ENCODE data around the gene INF2. TPM values are rescaled to one million over a fixed set of nuclear protein-coding genes. Genes with fewer than 3 reads are reported as not detected.
A peak's percentile ranks its signal among the peaks of the same experiment; 100 is the strongest.
"Not testable (repeated sequence)": the region's sequence is repeated elsewhere in the genome, so short reads cannot be mapped to it uniquely, and the experiment has no call there.

Gene INF2
- total RNA-seq, 2 experiments from 2014 or later: 107 to 110 TPM

- POLR2A ChIA-PET: interaction anchor here (0.8 to 1.8 kb wide), 4 partner anchors 9 to 140 kb away, joined by 3 to 5 read pairs (median 3); partner anchors contain the start of gene ZBTB42
- no peaks in the 10 kb centered on the region for H3K36me3 Mint-ChIP-seq
- no peak overlapping the region for H3K4me3 Mint-ChIP-seq
- no peak for ATAC-seq (ENCODE audit: low read depth)
- peaks cover 2% of the 10 kb centered on the region for H3K9me3 Mint-ChIP-seq
- H3K27ac Mint-ChIP-seq: no peak overlapping the region
- no peak for DNase-seq
- peaks cover 30% of the 10 kb centered on the region for H3K4me1 Mint-ChIP-seq
- peaks cover 28% of the 10 kb centered on the region for H3K27me3 Mint-ChIP-seq
Measured at GRCh38 chr14:104661086-104661485, 28.3 kb upstream of the INF2 start.

- not testable (repeated sequence) for ATAC-seq (ENCODE audit: low read depth); DNase-seq; H3K27ac Mint-ChIP-seq; H3K4me3 Mint-ChIP-seq; H3K9me3 Mint-ChIP-seq; H3K36me3 Mint-ChIP-seq
- POLR2A ChIA-PET: interaction anchor here (0.8 kb wide), 1 partner anchor 8 kb away, joined by 3 read pairs; no protein-coding TSS in a partner anchor
- Mint-ChIP-seq H3K4me1 (peaks cover 30% of the 10 kb centered on the region), H3K27me3 (peaks cover 28% of the 10 kb centered on the region)
Measured at GRCh38 chr14:104661528-104662157, 27.8 kb upstream of the INF2 start.

- POLR2A ChIA-PET; ATAC-seq (ENCODE audit: low read depth); H3K9me3 Mint-ChIP-seq; DNase-seq; H3K36me3 Mint-ChIP-seq; H3K4me3 Mint-ChIP-seq; H3K27ac Mint-ChIP-seq: not testable (repeated sequence)
- Mint-ChIP-seq H3K4me1 (peaks cover 30% of the 10 kb centered on the region), H3K27me3 (peaks cover 29% of the 10 kb centered on the region)
Measured at GRCh38 chr14:104662472-104662871, 26.9 kb upstream of the INF2 start.

- H3K27me3 Mint-ChIP-seq: peaks cover 30% of the 10 kb centered on the region
Measured at GRCh38 chr14:104664107-104664506, 25.3 kb upstream of the INF2 start.

GRCh38 chr14:104664588-104664987, 24.8 kb upstream of the INF2 start:
- Mint-ChIP-seq H3K36me3 (no peaks in the 10 kb centered on the region), H3K27ac (no peak overlapping the region), H3K9me3 (peaks cover 2% of the 10 kb centered on the region), H3K4me3 (no peak overlapping the region), H3K27me3 (peaks cover 30% of the 10 kb centered on the region), H3K4me1 (peaks cover 24% of the 10 kb centered on the region)
- POLR2A ChIA-PET: no interaction called here
- DNase-seq (no peak), ATAC-seq (ENCODE audit: low read depth) (no peak)

More at GRCh38 chr14:104664107-104664506, 25.3 kb upstream of the INF2 start:
- POLR2A ChIA-PET: no interaction called here
- DNase-seq: no peak
- no peak for ATAC-seq (ENCODE audit: low read depth)
- Mint-ChIP-seq H3K4me1 (peaks cover 24% of the 10 kb centered on the region), H3K27ac (no peak overlapping the region), H3K4me3 (no peak overlapping the region), H3K36me3 (no peaks in the 10 kb centered on the region), H3K9me3 (peaks cover 2% of the 10 kb centered on the region)

- peak overlapping the region; percentile 26 for H3K4me3 Mint-ChIP-seq
- peaks cover 30% of the 10 kb centered on the region for H3K27me3 Mint-ChIP-seq
- H3K27ac Mint-ChIP-seq: peak overlapping the region; percentile 5
- H3K36me3 Mint-ChIP-seq: no peaks in the 10 kb centered on the region
- POLR2A ChIA-PET: interaction anchor here (0.6 to 1.0 kb wide), 3 partner anchors 13 to 44 kb away, joined by 4 to 5 read pairs (median 4); no protein-coding TSS in a partner anchor
- ATAC-seq (ENCODE audit: low read depth) (peak; percentile 73), DNase-seq (no peak)
- H3K4me1 Mint-ChIP-seq: peaks cover 21% of the 10 kb centered on the region
- peaks cover 2% of the 10 kb centered on the region for H3K9me3 Mint-ChIP-seq
Measured at GRCh38 chr14:104665114-104665656, 24.2 kb upstream of the INF2 start.

- peak; percentile 89 for ATAC-seq (ENCODE audit: low read depth)
- Mint-ChIP-seq H3K9me3 (peaks cover 2% of the 10 kb centered on the region), H3K4me3 (peak overlapping the region; percentile 26), H3K36me3 (no peaks in the 10 kb centered on the region), H3K27me3 (peaks cover 27% of the 10 kb centered on the region), H3K4me1 (peaks cover 18% of the 10 kb centered on the region), H3K27ac (no peak overlapping the region)
- DNase-seq: peak; percentile 56
- POLR2A ChIA-PET: interaction anchor here (0.6 to 1.4 kb wide), 4 partner anchors 12 to 43 kb away, joined by 4 to 6 read pairs (median 4); no protein-coding TSS in a partner anchor
Measured at GRCh38 chr14:104665657-104666522, 23.5 kb upstream of the INF2 start.

- H3K4me3 Mint-ChIP-seq; ATAC-seq (ENCODE audit: low read depth); H3K27ac Mint-ChIP-seq; DNase-seq; H3K36me3 Mint-ChIP-seq; H3K9me3 Mint-ChIP-seq: not testable (repeated sequence)
- Mint-ChIP-seq H3K4me1 (peaks cover 17% of the 10 kb centered on the region), H3K27me3 (peaks cover 22% of the 10 kb centered on the region)
- POLR2A ChIA-PET: interaction anchor here (1.4 kb wide), 1 partner anchor 11 kb away, joined by 6 read pairs; no protein-coding TSS in a partner anchor
Measured at GRCh38 chr14:104666523-104666895, 22.9 kb upstream of the INF2 start.

GRCh38 chr14:104666981-104667380, 22.4 kb upstream of the INF2 start:
- no peak overlapping the region for H3K27ac Mint-ChIP-seq
- H3K36me3 Mint-ChIP-seq: no peaks in the 10 kb centered on the region
- ATAC-seq (ENCODE audit: low read depth) (no peak), DNase-seq (no peak)
- H3K4me1 Mint-ChIP-seq: peaks cover 17% of the 10 kb centered on the region
- no peaks in the 10 kb centered on the region for H3K9me3 Mint-ChIP-seq
- H3K27me3 Mint-ChIP-seq: peaks cover 20% of the 10 kb centered on the region
- POLR2A ChIA-PET: interaction anchor here (1.4 kb wide), 1 partner anchor 10 kb away, joined by 6 read pairs; no protein-coding TSS in a partner anchor
- no peak overlapping the region for H3K4me3 Mint-ChIP-seq

GRCh38 chr14:104669697-104670096, 19.7 kb upstream of the INF2 start:
- ATAC-seq (ENCODE audit: low read depth): no peak
- POLR2A ChIA-PET: interaction anchor here (1.1 kb wide), 1 partner anchor 9 kb away, joined by 3 read pairs; no protein-coding TSS in a partner anchor
- H3K27me3 Mint-ChIP-seq: peaks cover 14% of the 10 kb centered on the region

GRCh38 chr14:104671330-104671977, 18.0 kb upstream of the INF2 start:
- H3K36me3 Mint-ChIP-seq; POLR2A ChIA-PET; H3K9me3 Mint-ChIP-seq; ATAC-seq (ENCODE audit: low read depth); H3K27me3 Mint-ChIP-seq; DNase-seq; H3K4me3 Mint-ChIP-seq; H3K27ac Mint-ChIP-seq: not testable (repeated sequence)
- peaks cover 16% of the 10 kb centered on the region for H3K4me1 Mint-ChIP-seq

More at GRCh38 chr14:104669697-104670096, 19.7 kb upstream of the INF2 start:
- DNase-seq: no peak
- H3K4me3 Mint-ChIP-seq: no peak overlapping the region
- H3K4me1 Mint-ChIP-seq: peaks cover 20% of the 10 kb centered on the region
- no peaks in the 10 kb centered on the region for H3K36me3 Mint-ChIP-seq
- H3K9me3 Mint-ChIP-seq: no peaks in the 10 kb centered on the region
- H3K27ac Mint-ChIP-seq: no peak overlapping the region

- H3K4me3 Mint-ChIP-seq: not testable (repeated sequence)
Measured at GRCh38 chr14:104672119-104672518, 17.3 kb upstream of the INF2 start.

GRCh38 chr14:104673481-104673880, 15.9 kb upstream of the INF2 start:
- DNase-seq (no peak), ATAC-seq (ENCODE audit: low read depth) (no peak)
- Mint-ChIP-seq H3K4me3 (no peak overlapping the region), H3K27me3 (peaks cover 2% of the 10 kb centered on the region), H3K4me1 (peaks cover 20% of the 10 kb centered on the region), H3K27ac (no peak overlapping the region), H3K9me3 (no peaks in the 10 kb centered on the region), H3K36me3 (no peaks in the 10 kb centered on the region)
- POLR2A ChIA-PET: no interaction called here

More at GRCh38 chr14:104672119-104672518, 17.3 kb upstream of the INF2 start:
- H3K36me3 Mint-ChIP-seq; POLR2A ChIA-PET; DNase-seq; ATAC-seq (ENCODE audit: low read depth); H3K9me3 Mint-ChIP-seq; H3K27me3 Mint-ChIP-seq; H3K27ac Mint-ChIP-seq: not testable (repeated sequence)
- peaks cover 16% of the 10 kb centered on the region for H3K4me1 Mint-ChIP-seq

Measured in activated naive CD8-positive, alpha-beta T cell treated with anti-CD3 and anti-CD28 coated beads, Interleukin-2, amount 10 ng/mL, durations not matched to agents 7 days and 5 days (primary cell).